HepG2 (cell line): ENCODE data around the gene PRCD. TPM values are rescaled to one million over a fixed set of nuclear protein-coding genes. Genes with fewer than 3 reads are reported as not detected.
A peak's percentile ranks its signal among the peaks of the same experiment; 100 is the strongest.

Source experiments
- BORCS8-MEF2B ChIP-seq: sonication (generic); formaldehyde crosslinking; IDR thresholded peaks from 2 replicates; pipeline ENCODE4 v1.8.0; 2022; ENCODE audit warnings: mild to moderate bottlenecking, missing genetic modification reagents
- BRCA1 ChIP-seq: sonication (generic); formaldehyde crosslinking; IDR thresholded peaks from 2 replicates; pipeline ENCODE4 v1.4.0; 2020; ENCODE audit warnings: missing genetic modification reagents
- REPIN1 ChIP-seq: sonication (generic); formaldehyde crosslinking; IDR thresholded peaks from 2 replicates; pipeline ENCODE4 v1.8.0; 2022; ENCODE audit warnings: missing genetic modification reagents, low read depth, mild to moderate bottlenecking, borderline replicate concordance
- TMF1 ChIP-seq: sonication (generic); formaldehyde crosslinking; IDR thresholded peaks from 2 replicates; pipeline ENCODE4 v1.8.1; 2022; ENCODE audit warnings: low read depth, missing genetic modification reagents
- ZNF589 ChIP-seq: sonication (generic); formaldehyde crosslinking; conservative IDR thresholded peaks from 2 replicates; pipeline ENCODE4 v1.8.0; 2022; ENCODE audit warnings: mild to moderate bottlenecking, moderate library complexity, missing genetic modification reagents
- ZNF619 ChIP-seq: sonication (generic); formaldehyde crosslinking; IDR thresholded peaks from 2 replicates; pipeline ENCODE4 v1.4.0; 2020; ENCODE audit warnings: mild to moderate bottlenecking, missing genetic modification reagents
- ZNF670 ChIP-seq: sonication (generic); formaldehyde crosslinking; IDR thresholded peaks from 2 replicates; pipeline ENCODE4 v1.8.0; 2022; ENCODE audit warnings: mild to moderate bottlenecking, missing genetic modification reagents, borderline replicate concordance
- polyA plus RNA-seq, 8 experiments: library from polyadenylated mRNA; depleted of rRNA in 3 of 8; stranded (reverse) in 7 of 8; unstranded in 1 of 8; fragments of >200 nt; fragmentation: Illumina TruSeq in 4 of 8; extraction: Trizol in 4 of 8; gene quantifications; 2 replicates each; pipeline versions ENCODE4 v1.2.1 to v1.2.3, GENCODE V29; 2011 to 2016; ENCODE audit warnings: low read depth in 4 of 8, missing spikeins in 1 of 8, mixed read lengths in 1 of 8; ENCODE audit not compliant: insufficient read depth in 1 of 8
- total RNA-seq, 5 experiments: library from RNA; depleted of rRNA; stranded (reverse); fragments of >200 nt; fragmentation: Illumina TruSeq; extraction: Trizol; gene quantifications; 2 replicates each; pipeline ENCODE4 v1.2.3, GENCODE V29; 2016; ENCODE audit warnings: low read depth in 1 of 5
- TF ChIP-seq, protein P1 (sequence below): sonication (generic); formaldehyde crosslinking; IDR thresholded peaks from 2 replicates; pipeline ENCODE4 v1.8.0; 2022; ENCODE audit warnings: missing genetic modification reagents, mild to moderate bottlenecking, moderate library complexity, borderline replicate concordance
- TF ChIP-seq, protein P2 (sequence below): sonication (generic); formaldehyde crosslinking; IDR thresholded peaks from 2 replicates; pipeline ENCODE4 v1.4.0; 2020; ENCODE audit warnings: missing genetic modification reagents
- TF ChIP-seq, protein P3 (sequence below): sonication (generic); formaldehyde crosslinking; conservative IDR thresholded peaks from 2 replicates; pipeline ENCODE4 v1.8.1; 2023; ENCODE audit warnings: missing genetic modification reagents

PRCD gene
- total and polyA plus RNA-seq, 2 of the 13 experiments (the other 11 are each of a cell fraction or from before 2014, with no cell fraction given), result 0.51 TPM; not detected in 1

DNA sequence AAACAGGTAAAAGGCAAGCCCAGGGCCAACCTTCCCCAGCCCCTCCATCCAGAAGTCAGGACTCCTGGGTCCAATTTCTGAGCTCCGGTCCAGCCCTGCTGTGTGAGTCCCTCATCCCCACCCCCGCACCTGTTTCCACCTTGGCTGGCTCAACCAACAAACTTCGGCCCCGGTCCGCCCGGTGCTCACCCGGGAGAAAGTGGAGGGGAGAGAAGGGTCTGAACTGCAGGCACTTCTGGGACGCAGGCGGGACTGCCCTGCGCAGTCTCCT, 39.2 kb upstream of the PRCD start (continued):
- TF ChIP-seq, protein P1, sequence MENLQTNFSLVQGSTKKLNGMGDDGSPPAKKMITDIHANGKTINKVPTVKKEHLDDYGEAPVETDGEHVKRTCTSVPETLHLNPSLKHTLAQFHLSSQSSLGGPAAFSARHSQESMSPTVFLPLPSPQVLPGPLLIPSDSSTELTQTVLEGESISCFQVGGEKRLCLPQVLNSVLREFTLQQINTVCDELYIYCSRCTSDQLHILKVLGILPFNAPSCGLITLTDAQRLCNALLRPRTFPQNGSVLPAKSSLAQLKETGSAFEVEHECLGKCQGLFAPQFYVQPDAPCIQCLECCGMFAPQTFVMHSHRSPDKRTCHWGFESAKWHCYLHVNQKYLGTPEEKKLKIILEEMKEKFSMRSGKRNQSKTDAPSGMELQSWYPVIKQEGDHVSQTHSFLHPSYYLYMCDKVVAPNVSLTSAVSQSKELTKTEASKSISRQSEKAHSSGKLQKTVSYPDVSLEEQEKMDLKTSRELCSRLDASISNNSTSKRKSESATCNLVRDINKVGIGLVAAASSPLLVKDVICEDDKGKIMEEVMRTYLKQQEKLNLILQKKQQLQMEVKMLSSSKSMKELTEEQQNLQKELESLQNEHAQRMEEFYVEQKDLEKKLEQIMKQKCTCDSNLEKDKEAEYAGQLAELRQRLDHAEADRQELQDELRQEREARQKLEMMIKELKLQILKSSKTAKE, result no peak
- TF ChIP-seq ZNF619 (0 out of 2 replicates have a peak, but pooled peaks have one; percentile 44), ZNF589 (0 out of 2 replicates have a peak, but pooled peaks have one; percentile 61), ZNF670 (peak; percentile 26; the same call in 1 of the 2 replicates), REPIN1 (CRISPR knock-in tag) (peak; percentile 30; the same call in 1 of the 2 replicates), BRCA1 (0 out of 2 replicates have a peak, but pooled peaks have one; percentile 41), BORCS8-MEF2B (CRISPR knock-in tag) (0 out of 2 replicates have a peak, but pooled peaks have one; percentile 2), TMF1 (peak; percentile 17; the same call in 1 of the 2 replicates)
- TF ChIP-seq, protein P2, sequence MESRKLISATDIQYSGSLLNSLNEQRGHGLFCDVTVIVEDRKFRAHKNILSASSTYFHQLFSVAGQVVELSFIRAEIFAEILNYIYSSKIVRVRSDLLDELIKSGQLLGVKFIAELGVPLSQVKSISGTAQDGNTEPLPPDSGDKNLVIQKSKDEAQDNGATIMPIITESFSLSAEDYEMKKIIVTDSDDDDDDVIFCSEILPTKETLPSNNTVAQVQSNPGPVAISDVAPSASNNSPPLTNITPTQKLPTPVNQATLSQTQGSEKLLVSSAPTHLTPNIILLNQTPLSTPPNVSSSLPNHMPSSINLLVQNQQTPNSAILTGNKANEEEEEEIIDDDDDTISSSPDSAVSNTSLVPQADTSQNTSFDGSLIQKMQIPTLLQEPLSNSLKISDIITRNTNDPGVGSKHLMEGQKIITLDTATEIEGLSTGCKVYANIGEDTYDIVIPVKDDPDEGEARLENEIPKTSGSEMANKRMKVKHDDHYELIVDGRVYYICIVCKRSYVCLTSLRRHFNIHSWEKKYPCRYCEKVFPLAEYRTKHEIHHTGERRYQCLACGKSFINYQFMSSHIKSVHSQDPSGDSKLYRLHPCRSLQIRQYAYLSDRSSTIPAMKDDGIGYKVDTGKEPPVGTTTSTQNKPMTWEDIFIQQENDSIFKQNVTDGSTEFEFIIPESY (CRISPR knock-in tag), result no peak
- TF ChIP-seq, protein P3, sequence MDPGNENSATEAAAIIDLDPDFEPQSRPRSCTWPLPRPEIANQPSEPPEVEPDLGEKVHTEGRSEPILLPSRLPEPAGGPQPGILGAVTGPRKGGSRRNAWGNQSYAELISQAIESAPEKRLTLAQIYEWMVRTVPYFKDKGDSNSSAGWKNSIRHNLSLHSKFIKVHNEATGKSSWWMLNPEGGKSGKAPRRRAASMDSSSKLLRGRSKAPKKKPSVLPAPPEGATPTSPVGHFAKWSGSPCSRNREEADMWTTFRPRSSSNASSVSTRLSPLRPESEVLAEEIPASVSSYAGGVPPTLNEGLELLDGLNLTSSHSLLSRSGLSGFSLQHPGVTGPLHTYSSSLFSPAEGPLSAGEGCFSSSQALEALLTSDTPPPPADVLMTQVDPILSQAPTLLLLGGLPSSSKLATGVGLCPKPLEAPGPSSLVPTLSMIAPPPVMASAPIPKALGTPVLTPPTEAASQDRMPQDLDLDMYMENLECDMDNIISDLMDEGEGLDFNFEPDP (CRISPR knock-in tag), result no peak
